ENCODE measurements around the gene GSTM2.

The GSTM2 gene

DNA sequence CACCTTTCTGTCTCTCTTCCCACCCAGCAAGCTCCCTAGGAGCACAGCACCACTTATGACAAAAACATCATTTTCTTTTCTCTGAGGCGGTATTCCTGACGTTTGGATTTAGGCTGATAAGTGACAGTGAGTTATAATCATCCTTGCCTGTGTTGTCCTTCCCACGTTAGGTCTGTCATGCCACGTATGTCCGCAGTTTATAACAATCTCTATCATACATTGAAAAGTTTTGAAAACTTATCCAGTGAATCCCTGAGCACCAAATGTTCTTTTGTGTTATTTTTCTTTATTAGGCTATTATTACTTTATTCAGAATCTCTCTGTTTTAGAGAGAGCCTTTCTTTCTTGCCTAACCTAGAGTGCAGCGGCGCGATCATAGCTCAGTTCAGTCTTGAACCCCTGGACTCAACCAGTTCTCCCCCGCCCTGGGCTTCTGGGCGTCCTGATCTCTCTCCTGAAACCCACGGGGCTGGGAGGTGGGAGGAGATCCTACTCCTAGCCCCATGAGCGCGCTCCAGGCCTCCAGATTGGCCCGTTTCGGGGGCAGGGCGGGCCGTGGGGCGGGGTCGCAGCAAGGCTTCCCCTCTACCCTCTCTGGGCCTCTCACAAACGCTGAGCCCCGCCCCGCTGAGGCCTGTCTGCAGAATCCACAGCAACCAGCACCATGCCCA is at the start of gene GSTM2:
Gene GSTM2, plus strand, starts transcription at position 606 of the 671 bp plus-strand sequence. Its CDS starts 59 bp downstream, at position 665.
- in situ Hi-C loops (cut with MboI; ENCODE audit: low sequenced_read_pairs), result loop anchor here (25.0 kb wide), 1 partner anchor 320 kb away; the partner anchor contains the start of gene AHCYL1

DNA sequence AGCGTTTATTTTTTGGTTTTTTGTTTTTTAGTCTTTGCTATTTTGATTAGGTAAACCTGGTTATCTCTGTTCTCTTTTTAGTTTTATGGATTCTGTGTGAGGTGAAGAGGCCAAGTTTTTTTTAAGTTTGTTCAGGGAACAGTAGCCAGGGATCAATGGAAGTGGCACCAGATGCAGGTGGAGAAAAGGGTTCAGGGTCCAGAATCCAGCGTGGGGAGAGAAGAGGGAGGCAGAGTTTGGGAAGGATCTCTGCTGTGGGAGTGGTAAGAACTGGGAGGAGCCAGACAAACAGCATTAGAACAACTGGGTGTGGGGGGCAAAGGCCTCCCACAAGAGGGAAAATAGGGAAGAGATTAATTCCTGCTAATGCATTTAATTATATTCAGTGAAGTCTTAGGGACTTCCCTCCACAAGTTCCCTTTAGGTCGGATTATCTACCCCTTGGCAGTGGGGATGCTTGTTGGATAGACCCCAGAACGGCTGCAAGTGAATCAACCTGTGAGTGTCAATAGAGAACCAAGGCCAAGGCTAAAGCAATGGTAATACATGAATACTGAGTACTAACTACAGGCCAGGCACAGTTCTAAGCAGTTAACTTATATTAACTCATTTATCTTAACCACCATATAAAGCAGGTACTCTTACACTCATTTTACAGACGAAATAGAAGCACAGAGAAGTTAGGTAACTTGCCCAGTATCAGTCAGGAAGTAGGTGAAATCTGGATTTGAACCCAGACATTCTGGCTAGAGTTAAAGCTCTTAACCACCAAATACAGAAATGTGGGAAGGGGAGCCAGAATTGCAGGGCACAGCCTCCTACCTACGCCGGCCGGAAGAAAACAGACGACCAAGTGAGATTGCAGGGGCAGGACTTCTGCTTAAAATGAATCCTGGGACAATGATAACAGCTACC is 48.9 kb upstream of the GSTM2 start:
- in situ Hi-C loops (cut with MboI; ENCODE audit: low sequenced_read_pairs), result no loop called here

DNA sequence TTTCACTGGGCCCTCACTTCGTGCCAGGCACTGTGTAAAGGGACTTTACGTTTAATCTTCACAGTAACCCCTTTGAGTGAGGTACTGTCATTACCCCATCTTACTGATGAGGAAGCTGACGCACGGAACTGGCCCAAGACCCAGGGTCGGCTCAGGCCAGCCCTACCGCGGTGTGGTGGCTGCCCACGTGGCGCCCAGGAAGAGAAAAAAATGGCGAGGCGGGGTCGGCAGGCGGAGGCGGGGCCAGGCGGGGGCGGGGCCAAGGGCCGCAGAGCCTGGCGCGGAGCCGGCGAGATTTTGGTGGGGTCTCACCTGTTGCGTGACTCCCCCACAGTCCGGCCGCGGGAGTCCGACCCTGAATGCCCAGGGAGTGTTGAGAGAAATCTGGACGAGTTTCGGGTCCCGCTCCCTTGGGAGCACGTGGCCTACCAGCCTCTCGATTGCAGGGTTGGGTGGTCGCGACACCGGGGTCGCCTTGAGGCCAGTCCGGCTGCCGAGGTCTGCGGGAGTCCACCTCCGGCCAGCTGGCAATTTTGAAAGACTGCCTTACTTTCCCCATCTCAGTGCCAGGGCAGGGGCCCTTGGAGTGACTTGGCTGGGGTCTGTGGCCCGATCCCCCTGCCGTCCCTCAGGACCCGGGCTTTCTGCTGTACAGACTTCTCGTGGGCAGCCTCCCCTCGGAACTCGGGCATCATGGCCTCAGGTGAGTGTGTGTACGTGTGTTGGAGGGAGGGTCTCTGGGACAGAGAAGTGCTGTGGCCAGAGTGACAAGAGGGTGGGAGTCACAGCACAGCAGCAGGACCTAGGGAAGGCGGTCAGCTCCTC is 48.1 kb upstream of the GSTM2 start, which contains the start of the genes AMPD2 and GNAT2:
Gene AMPD2, plus strand, starts transcription at position 262 of the 825 bp plus-strand sequence. CDS start 1,339 bp downstream, outside the sequence.
Gene GNAT2, minus strand, starts transcription at position 41 of the 825 bp plus-strand sequence. CDS start 6,746 bp downstream, outside the sequence.
- in situ Hi-C loops (cut with MboI; ENCODE audit: low sequenced_read_pairs), result no loop called here

GRCh38 chr1:109620401-109620791 is 47.5 kb upstream of the GSTM2 start:
- in situ Hi-C loops (cut with MboI; ENCODE audit: low sequenced_read_pairs), result no loop called here

DNA sequence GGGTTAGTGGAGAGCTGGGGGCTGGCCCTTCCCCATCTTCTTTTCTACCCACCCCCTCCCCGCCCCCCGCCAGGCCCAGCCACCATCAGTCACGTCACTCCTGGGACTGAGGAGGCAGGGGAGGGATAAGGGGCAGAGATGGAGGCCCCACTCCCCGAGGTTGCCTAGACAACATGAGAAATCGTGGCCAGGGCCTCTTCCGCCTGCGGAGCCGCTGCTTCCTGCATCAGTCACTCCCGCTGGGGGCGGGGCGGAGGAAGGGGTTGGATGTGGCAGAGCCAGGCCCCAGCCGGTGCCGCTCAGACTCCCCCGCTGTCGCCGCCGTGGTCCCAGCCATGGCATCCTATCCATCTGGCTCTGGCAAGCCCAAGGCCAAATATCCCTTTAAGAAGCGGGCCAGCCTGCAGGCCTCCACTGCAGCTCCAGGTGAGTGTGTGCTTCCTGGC is 47.0 kb upstream of the GSTM2 start:
- in situ Hi-C loops (cut with MboI; ENCODE audit: low sequenced_read_pairs), result no loop called here

GRCh38 chr1:109621379-109622136 is 46.3 kb upstream of the GSTM2 start:
- in situ Hi-C loops (cut with MboI; ENCODE audit: low sequenced_read_pairs), result no loop called here

GRCh38 chr1:109622137-109622892 is 45.5 kb upstream of the GSTM2 start:
- in situ Hi-C loops (cut with MboI; ENCODE audit: low sequenced_read_pairs), result no loop called here

DNA sequence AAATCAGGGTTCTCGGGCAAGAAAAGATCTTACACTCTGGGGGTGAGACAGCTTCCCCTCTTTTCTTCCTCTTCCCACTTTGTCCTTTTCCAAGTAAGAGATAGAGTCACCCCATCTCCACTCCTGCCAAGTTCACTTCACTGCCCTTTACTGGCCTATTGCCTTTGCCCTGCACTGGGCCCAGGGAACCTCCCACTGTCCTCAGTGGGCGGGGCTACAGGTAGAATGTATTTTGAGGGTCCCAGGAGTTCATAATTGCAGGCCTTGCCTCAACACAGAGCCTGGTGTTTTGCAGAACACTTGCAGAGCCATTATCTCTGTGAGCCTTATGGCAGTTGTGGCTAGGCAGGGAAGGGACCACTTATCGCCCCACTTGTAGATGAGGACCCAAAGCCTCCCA is 45.0 kb upstream of the GSTM2 start:
- in situ Hi-C loops (cut with MboI; ENCODE audit: low sequenced_read_pairs), result no loop called here

DNA sequence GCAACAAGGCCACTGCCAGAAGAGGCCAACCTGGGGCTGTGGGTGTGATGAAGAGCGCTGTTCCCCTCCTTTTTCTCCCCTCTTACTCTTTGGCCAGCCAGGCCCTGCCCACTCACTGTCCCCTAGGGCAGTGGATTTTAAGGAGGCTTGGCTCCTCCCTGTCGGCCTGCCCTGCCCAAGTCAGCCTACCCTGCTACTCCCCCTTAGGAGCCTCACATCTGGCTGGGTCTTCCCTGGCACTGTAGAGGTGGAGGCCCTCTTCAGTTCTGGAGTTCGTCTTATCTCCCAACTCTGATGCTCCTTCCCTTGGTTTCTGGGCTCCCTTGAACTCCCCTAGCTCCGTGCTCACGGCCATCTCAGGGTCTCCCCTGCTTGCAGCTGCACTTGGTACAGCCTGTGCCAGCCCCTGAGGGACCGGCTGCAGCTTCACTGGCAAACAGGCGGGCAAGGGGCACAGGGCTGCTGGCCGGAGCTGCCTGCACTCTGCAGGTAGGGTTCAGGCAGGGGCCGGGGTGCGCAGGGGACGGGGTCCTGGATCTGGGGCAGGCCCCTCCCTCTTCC is 44.2 kb upstream of the GSTM2 start:
- in situ Hi-C loops (cut with MboI; ENCODE audit: low sequenced_read_pairs), result no loop called here

- in situ Hi-C loops (cut with MboI; ENCODE audit: low sequenced_read_pairs), result no loop called here
These were observed 43.5 kb upstream of the GSTM2 start for GRCh38 chr1:109624201-109625010.

- in situ Hi-C loops (cut with MboI; ENCODE audit: low sequenced_read_pairs), result no loop called here
These were observed 42.7 kb upstream of the GSTM2 start for GRCh38 chr1:109625176-109625575.

- in situ Hi-C loops (cut with MboI; ENCODE audit: low sequenced_read_pairs), result no loop called here
These were observed 42.0 kb upstream of the GSTM2 start for GRCh38 chr1:109625601-109626560.

DNA sequence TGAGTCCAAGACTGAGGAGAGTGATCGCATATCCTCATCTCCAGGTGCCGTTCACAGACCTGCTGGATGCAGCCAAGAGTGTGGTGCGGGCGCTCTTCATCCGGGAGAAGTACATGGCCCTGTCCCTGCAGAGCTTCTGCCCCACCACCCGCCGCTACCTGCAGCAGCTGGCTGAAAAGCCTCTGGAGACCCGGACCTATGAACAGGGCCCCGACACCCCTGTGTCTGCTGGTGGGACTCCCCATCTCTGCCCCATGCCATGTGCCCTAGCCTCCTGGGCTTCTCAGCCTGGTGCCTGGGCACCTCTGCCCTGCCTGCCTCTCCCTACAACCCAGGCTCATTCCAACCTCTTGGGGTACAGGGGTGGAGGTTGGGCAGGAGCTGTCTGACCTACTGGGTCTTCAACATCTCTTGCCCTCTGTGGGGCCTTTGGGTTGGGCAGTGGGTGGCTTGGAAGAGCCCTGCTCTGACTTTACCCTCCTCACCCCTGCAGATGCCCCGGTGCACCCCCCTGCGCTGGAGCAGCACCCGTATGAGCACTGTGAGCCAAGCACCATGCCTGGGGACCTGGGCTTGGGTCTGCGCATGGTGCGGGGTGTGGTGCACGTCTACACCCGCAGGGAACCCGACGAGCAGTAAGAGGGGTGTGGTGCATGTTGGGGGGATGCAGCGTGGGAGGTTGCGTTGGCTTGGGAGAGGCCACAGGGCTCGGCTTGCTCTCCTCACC is 41.0 kb upstream of the GSTM2 start:
- in situ Hi-C loops (cut with MboI; ENCODE audit: low sequenced_read_pairs), result no loop called here

GRCh38 chr1:109627692-109628399 is 40.0 kb upstream of the GSTM2 start:
- in situ Hi-C loops (cut with MboI; ENCODE audit: low sequenced_read_pairs), result no loop called here

GRCh38 chr1:109628540-109629321 is 39.1 kb upstream of the GSTM2 start:
- in situ Hi-C loops (cut with MboI; ENCODE audit: low sequenced_read_pairs), result no loop called here
